Brain pericyte (primary cell): ENCODE results near the gene TMEM170B.
"Not testable (repeated sequence)": the region's sequence is repeated elsewhere in the genome, so short reads cannot be mapped to it uniquely, and the experiment has no call there.

Experiments
- DNase-seq: peaks from one replicate; pipeline ENCODE4 v3.0.0-alpha.2; 2012; ENCODE audit warnings: low read depth, low spot score

The TMEM170B gene

GRCh38 chr6:11528996-11529395, 8.6 kb upstream of the TMEM170B start:
- no peak for DNase-seq

DNA sequence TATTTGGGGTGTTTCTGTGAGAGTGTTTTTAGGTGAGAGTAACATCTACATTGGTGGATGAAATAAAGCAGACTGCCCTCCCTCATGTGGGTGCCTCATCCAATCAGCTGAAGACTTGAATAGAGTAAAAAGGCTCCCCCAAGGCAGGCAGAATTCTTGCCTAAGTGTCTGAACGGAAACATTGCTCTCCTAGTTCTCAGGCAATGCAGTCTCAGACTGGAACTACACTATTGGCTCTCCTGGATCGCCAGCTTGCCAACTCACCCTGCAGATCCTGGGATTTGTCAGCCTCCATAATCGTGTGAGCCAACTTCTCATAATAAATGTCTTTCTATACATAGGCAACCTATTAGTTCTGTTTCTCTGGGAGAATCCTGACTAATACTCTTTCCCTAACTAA, 5.5 kb upstream of the TMEM170B start:
- DNase-seq = no peak

DNA sequence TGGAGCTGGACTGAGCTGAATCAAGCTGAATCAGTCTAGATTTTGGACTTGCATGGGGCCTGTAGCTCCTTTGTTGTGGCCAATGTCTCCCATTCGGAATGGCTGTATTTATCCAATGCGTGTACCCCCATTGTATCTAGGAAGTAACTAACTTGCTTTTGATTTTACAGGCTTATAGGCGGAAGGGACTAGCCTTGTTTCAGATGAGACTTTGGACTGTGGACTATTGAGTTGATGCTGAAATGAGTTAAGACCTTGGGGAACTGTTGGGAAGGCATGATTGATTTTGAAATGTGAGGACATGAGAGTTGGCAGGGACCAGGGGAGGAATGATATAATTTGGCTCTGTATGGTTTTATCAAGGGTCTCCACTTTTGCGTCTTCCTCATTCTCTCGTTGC, 3.0 kb upstream of the TMEM170B start:
- DNase-seq = no peak

DNA sequence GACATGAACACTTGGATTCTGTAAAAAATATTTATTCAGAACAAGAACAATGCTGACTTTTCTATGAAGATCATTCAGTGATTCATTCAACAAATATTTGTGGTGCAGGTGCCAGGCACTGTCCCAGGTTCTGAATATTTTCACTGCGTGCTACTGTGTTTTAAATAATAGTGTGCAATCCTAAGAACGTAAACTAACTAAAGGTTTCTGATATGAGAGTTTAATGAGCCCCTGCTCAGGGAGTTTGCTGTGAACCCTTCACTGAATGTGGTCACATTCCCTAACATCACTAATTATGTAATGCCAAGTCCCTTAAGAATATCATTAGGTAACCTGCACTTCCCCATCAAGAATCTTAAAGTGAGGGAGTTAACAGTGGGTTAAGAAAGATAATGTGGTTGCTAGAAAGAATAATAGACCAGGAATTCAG, 1.7 kb upstream of the TMEM170B start:
- DNase-seq = peak; percentile 5

DNA sequence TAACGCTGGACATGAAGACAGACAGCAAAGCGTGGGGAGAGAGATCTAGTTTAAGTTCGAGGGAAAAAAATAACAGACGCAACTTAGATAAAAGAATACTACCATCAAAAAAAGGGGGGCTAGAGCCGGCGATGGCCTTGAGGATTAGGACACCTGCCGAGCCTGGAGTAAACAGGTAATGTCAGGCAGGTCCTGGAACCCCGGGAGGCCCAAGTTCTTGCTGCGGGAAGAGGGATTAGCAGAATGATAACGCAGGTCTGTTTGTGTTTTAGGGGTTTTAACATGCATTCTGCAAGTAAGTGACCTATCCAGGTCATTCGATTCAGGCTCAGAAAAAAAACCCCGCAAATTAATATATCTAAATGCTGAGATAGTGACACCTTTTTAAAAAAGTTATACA, 754 bp upstream of the TMEM170B start:
- no peak for DNase-seq

DNA sequence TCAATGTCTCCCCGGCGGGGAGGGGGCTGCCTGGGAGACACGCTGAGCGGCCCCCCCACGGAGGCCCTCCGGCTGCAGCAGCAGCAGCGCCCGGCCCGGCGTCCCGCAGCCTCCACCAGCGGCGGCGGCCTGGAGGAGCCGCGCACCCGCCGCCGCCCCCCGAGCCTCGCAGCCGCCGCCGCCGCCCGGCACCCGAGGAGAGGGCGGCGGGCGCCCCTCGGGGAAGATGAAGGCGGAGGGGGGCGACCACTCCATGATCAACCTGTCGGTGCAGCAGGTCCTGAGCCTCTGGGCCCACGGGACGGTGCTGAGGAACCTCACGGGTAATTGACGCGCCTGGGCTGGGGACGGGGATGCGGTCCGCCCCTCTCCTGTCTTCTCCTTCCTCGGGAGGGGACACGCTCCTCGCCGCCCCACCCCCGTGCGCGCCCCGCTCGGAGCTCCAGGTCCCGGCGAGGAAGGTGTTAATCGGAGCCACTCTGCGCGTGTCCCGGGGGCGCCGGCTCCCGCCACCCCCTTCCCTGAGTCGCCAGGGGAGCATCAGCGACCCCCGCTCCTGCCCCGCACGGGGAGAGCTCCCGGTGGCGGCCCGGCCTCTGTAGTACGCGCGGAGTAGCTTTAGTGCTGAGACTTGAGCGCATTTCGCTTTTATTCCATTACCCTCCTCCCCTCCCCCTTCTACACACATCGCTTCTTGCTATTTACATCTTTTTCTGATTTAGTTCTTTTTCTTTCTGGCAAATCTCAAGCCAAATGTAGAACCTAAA, 686 bp downstream of the TMEM170B start:
- DNase-seq = no peak

DNA sequence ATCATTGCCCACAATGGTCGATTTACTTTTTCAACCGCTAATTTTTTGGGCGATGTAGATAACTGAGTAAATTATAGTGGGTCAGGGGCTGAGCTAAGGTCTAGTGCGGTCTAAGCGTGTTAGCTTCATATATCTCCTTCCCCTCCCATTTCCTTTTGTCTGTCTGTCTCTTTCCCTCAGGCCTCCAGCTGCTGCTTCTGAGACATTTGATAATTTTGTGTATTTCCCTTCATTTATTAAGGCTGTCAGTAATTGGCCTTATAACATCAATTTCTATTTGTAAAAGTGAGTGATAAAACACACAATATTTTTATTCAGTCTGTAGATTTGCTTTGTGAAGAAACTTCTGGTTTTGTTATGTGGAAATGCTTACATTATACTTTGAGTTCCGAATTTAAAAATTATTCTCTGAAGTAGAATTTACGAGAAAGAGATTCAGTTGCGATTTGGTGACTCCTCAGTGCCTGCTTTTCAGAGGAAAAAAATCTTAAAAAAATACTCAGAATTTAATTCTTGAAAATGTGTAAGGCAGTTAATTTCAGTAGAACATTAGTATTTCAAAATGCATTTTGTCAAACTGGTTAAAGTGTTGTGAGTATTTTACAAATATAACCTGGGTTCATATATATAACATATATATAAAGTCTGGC, 1.4 kb downstream of the TMEM170B start:
- DNase-seq = no peak

DNA sequence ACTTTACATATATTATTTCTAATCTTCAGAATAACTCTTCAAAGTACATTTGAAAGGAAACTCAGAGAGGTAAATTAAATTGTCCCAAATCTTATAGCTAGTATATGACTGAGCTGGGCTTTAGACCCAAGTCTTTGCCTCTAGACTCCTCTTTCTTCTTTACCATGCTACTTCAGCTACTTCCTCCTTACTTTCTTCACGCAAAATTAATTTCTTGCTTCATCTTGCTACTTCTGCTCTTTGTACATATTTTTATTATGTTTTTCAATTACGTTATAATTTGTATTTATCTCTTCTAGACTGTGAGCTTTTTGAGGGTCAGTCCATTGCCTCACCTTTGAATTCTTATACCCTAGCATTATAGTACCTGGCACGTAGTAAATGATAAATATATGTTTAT, 5.3 kb downstream of the TMEM170B start:
- DNase-seq = no peak

DNA sequence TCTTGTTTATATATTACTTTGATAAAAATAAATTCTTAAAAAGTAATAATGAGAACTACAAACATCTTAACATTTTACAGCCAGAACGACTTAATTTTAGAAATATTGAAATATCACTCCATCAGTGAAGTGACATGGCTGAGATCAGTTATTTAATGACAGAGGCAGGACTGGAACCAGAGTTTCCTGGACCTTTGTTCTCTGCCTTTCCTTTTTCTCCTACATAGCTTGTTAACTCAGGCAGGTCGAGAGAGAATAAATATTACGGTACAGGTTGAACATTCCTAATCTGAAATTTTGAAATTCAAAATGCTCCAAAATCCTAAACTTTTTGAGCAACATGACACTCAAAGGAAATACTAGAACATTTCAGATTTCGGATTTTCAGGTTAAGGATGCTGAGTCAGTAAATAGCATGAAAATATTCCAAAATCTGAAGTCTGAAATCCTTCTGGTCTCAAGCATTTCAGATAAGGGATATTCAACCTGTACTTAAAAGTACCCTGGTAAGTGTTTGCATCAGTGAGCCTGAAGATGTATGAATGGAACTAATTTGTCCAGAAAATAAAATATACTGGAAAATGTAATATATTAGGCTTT, 6.5 kb downstream of the TMEM170B start:
- DNase-seq = no peak

DNA sequence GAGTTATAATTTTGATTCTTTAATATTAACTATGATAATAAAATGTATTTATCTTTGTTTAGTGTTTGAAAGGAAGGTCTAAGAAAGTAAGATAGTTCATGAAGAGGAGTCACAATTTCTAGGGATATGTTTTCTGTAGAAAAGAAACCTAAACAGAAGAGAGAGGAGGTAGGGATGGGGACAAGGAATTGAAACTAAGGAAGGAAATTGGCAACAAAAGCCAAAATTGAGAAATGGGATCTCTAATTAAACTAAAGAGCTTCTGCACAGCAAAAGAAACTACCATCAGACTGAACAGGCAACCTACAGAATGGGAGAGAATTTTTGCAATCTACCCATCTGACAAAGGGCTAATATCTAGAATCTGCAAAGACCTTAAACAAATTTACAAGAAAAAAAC, 10.3 kb downstream of the TMEM170B start:
- DNase-seq = not testable (repeated sequence)

DNA sequence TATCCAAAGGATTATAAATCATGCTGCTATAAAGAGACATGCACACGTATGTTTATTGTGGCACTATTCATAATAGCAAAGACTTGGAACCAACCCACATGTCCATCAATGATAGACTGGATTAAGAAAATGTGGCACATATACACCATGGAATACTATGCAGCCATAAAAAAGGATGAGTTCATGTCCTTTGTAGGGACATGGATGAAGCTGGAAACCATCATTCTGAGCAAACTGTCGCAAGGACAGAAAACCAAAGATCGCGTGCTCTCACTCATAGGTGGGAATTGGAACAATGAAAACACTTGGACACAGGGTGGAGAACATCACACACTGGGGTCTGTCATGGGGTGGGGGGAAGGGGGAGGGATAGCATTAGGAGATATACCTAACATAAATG, 11.0 kb downstream of the TMEM170B start:
- not testable (repeated sequence) for DNase-seq

DNA sequence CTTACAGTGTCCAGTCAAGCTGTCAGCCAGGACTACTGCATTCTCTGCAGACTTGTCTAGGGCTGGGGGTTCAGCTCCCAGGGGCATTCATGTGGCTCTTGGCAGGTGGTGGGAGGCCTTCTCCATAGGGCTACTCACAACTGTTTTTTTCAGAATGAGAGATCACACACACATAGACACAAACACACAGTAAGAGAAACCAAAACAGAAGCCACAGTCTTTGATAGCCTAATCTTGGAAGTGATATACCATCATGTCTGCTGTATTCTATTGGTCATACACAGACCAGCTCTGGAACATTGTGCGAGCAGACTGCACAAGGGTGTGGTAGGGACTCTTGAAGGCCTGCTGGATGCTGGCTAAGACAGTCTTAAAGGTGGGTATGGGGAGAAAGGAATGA, 13.5 kb downstream of the TMEM170B start:
- no peak for DNase-seq

- DNase-seq = no peak
Measured at GRCh38 chr6:11552442-11552841, 14.9 kb downstream of the TMEM170B start.

GRCh38 chr6:11553824-11554223, 16.3 kb downstream of the TMEM170B start:
- DNase-seq = no peak

GRCh38 chr6:11556309-11556708, 18.8 kb downstream of the TMEM170B start:
- no peak for DNase-seq

DNA sequence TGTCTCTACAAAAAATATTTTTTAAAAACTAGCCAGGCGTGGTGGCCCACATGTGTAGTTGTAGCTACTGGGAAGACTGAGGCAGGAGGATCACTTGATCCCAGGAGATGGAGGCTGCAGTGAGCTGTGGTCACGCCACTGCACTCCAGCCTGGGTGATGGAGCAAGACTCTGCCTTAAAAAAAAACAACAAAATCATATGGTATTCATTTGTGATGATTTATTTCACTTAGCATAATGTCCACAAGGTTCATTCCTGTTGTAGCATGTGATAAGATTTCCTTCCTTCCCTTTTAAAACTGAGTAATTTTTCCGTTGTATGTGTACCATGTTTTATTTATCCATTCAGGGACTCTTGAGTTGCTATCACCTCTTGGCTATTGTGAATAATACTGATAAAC, 26.2 kb downstream of the TMEM170B start:
- no peak for DNase-seq

DNA sequence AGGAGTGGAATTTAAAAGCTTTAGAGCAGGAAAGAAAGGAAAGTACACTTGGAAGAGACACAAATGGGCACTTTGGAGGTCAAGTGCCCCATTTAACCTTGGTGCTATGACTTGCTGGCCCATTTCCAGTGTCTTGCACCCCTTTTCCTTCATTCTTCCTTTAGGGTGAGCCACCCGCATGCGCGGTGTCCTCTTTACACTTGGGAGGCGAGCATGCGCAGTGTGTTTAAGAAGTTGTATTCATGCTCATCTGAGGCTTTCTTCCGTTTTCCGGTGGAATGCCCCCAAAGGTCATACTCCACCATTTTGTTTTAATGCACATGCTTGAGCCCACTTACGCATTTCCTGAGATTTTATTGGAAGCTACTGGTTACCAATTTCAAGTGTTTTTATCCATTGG, 29.1 kb downstream of the TMEM170B start:
- no peak for DNase-seq

DNA sequence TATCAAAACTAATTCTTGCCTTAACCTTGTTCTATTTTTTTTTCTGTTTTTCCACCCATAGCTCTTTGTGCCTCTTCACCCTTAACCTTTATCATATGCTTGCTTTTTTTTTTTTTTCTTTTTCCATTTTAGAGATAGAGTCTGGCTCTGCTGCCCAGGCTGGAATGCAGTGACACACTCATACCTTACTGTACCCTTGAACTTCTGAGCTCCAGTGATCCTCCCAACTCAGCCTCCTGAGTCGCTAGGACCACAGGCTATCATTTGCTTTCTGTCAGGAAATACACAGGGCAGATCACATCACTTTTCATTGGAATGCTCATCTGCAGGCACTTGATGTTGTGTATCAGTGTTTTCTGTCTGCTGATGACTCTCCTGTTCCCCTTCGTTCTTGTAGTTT, 33.5 kb downstream of the TMEM170B start:
- DNase-seq = no peak

DNA sequence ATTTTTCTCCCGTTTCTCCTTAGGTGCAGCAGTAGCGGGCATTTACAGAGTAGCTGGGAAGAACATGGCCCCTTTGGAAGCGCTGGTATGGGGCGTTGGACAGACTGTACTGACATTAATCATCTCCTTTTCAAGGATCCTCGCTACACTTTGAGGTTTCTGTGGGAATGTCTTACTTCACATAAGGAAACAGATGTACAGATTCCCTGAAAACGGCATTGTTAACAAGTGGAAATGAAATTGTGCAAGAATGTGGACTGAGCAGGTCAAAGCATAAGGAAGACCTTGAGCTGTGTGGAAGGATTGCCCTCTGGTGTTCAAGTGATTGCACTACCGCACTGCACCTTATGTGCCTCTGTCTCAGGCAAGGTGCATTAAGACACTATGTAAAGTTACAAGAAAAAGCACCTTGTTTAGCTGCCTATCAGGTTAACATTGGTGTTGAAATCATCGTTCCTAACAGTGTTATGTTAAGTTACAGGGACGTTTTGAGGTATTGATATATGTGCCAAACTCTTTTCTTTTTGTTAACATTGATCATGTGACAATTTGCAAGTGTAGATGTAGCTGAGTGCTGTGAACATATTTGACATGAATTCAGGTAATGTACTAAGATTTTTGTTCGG, 38.0 kb downstream of the TMEM170B start:
- DNase-seq = peak; percentile 42

DNA sequence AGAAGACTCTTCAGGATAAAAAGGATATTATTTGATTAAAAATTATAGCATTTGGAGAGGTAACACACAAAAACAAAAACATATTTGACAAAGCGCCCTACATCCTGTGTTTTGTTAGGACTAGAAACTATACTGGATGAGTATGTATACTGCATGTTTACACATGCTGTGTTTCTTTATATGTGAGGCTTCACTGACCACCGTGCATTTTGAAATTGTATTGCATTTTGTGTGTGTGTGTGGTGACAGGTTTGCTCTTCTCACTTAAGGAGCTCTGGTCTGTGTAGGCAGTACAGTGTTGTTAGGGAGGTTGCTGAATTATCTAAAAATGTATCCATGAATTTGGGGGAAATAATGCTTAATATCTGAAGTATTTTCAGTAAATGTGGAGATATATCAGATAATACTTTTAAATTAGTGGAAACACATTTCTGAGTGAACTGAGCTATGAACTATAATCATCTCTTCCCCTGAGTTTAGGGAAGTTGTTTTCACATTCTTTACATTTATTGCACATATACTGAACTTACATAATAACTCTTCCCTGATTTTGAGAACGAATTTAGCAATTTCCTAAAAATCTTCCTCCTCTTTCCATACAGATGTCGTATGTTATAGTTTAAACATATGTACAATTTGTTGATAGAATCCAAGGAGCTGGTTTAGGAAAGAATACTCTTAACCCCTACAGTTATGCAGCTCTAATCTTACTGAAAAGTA, 43.3 kb downstream of the TMEM170B start:
- no peak for DNase-seq

DNA sequence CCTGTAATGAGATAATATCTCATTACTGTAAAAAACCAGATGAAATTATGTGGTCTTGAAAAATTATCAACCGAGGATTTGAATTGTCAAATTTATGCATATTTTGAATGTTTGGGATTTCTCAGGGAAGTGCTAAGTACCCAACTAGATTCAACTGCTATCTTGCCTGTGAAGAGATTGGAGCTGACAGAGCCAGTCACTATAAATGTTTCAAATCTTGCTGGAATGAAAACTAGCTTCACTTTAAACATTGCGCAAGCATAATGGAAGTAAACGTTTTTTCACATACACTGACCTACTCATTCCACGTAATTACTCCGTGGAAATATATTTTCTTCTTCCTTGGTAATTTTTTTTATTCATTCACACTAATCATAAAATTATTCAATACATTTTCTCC, 46.7 kb downstream of the TMEM170B start:
- no peak for DNase-seq
